HCT116 (cell line): Measurements from ENCODE around the gene PTPRR.

Experiments
- CTCF ChIP-seq, 3 experiments: fragments of 200-600 bp in 1 of 3; sonication (generic) in 1 of 3; IDR thresholded peaks in 2 of 3; conservative IDR thresholded peaks in 1 of 3; 2 replicates each; pipeline ENCODE4 v1.5.1; 2012 to 2017; ENCODE audit warnings: low read depth in 2 of 3, low read length in 2 of 3, antibody characterized with exemption in 1 of 3, borderline replicate concordance in 1 of 3, control low read depth in 1 of 3, mild to moderate bottlenecking in 1 of 3, mixed read lengths in 1 of 3, mixed run types in 1 of 3, moderate library complexity in 1 of 3; ENCODE audit not compliant: insufficient read depth in 1 of 3
- SP1 ChIP-seq: IDR thresholded peaks from 2 replicates; pipeline ENCODE4 v1.6.1; 2012; ENCODE audit warnings: low read depth

- TF ChIP-seq CTCF (IDR thresholded peaks at IDR 0.05 in 2 of 3, conservative IDR thresholded peaks at IDR 0.05 in 1 of 3; ENCODE audit: borderline replicate concordance in 1 of 3, insufficient read depth in 1 of 3, low read depth in 2 of 3, low read length in 2 of 3) (no peak), SP1 (no peak)
Measured at GRCh38 chr12:70852416-70853150, 68.0 kb downstream of the PTPRR start.
